Inflammatory macrophage treated with lipopolysaccharide for 1 hour (primary cell): ENCODE data around the gene MTA2.

Experiments
- DNase-seq, 2 donors: peaks; one replicate each; pipeline ENCODE4 v3.0.0-alpha.2; 2020 to 2022

Gene MTA2

GRCh38 chr11:62612366-62613290, 11.0 kb upstream of the MTA2 start, which contains the start of the genes EML3 and ROM1:
Gene EML3 (minus strand): TSS chr11:62612775. CDS start chr11:62612457, 318 bp downstream.
Gene ROM1 (plus strand): TSS chr11:62613257. CDS start chr11:62613282, 25 bp downstream.
- peak; percentile 68 to 80 for DNase-seq

DNA sequence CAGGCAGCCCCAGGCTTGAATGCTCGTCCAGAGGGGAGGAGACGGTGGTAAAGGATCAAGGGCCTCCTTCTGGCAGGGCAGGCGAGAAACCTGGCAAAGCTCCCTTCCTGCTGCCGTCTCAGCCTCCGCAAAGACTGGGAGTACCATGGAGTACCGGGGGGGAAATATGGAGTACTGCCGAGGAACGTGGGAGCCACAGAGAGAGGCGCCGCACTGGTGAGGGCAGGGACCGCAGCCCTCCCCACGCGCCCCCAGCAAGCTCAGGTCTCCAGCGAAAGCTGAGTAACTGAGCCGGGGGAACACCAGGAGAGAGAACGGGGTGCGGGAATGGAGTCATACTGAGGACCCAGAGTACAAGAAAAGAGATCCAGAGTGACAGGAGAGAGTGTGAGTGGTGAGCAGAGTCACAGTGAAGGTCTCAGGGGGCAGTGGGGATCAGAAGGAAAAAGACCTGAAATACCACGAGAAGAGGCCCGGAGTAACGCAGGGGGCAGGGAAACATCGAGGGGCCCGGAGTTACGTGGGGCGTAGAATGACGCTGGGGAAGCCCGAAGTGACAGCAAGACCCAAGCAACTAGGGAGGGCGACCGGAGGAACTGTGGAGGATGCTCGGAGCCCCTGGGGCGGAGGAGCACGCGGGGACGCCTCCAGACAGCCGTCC, 10.2 kb upstream of the MTA2 start:
- peak; percentile 55 to 67 for DNase-seq

- DNase-seq, result no peak
Observed at GRCh38 chr11:62610814-62611704, 9.4 kb upstream of the MTA2 start.

DNA sequence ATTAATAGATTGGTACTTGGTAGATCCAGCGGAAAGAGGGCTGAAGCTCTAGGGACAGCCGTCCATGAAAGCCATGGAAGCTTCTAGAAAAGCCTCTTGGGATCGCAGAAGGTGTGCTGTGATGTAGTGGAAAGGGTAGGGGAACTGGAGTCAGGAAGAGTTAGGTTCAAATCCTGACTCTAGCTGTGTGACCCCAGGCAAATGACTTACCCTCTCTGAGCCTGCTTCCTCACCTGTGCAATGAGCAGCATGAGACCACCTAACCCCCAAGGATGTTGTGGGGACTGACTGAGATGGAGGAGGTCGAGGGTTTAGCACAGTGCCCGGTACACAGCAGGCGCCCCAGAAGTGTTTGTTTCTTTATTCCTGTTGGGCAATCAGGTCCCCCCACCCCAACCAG, 8.7 kb upstream of the MTA2 start:
- no peak for DNase-seq

DNA sequence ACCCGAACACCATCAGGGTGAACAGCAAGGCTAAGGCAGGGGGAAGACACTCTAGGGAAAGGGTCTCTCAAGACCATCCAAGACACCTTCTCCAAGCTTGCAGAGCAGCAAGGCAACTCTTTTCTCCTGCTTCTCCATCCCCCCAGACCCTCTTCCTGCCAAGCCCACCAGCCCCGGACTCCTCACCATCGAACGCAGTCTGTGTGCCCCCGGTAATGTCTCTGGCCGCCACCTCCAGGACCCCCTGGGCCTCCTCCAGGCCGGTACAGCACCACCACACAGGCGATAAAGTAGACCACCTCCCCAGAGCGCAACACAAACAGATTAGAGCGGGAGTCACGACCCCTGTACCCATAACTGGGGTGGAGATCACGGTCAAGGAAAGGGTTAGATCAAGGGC, 7.1 kb upstream of the MTA2 start:
- DNase-seq, result no peak

DNA sequence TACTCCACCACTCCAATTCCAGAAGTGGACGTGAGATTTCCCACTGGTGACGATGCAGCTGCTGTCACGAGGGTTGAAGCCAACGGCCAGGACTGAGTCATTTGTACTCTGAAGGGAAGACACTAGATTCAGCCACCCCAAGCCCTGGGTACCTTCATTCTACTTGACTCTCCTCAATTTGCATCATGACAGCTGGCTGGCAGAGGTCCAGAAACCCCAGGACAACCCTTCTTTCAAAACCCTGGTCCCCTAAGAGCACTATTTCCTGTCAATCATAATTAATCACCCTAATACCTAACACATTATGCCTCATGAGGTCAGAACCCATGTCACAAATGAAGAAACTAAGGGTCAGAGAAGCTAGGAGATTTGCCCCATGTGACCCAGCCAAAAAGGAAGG, 6.0 kb upstream of the MTA2 start:
- DNase-seq, result peak; percentile 59 to 64

- no peak for DNase-seq
Observed at GRCh38 chr11:62605902-62606301, 4.2 kb upstream of the MTA2 start.

DNA sequence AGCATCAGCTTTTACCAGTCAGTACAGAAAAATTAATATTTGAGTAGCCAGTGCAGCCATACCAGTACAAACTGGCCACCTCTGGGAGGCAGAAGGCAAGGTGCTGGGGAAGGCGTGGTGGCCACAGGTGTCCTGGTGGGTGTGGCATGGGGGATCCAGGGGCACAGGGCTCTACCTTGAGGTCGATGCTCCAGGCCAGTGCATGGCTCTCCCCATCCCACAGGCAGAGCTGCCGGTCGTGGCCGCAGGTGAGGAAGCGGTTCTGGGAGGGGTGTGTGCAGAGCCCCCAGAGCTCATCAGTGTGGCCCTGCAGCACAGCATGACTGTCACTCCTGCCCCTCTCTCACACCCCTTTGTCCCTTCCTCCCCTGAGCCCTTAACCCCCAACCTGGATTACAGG, 3.8 kb upstream of the MTA2 start:
- DNase-seq, result no peak

- DNase-seq, result no peak
Observed at GRCh38 chr11:62604460-62605120, 2.9 kb upstream of the MTA2 start.

DNA sequence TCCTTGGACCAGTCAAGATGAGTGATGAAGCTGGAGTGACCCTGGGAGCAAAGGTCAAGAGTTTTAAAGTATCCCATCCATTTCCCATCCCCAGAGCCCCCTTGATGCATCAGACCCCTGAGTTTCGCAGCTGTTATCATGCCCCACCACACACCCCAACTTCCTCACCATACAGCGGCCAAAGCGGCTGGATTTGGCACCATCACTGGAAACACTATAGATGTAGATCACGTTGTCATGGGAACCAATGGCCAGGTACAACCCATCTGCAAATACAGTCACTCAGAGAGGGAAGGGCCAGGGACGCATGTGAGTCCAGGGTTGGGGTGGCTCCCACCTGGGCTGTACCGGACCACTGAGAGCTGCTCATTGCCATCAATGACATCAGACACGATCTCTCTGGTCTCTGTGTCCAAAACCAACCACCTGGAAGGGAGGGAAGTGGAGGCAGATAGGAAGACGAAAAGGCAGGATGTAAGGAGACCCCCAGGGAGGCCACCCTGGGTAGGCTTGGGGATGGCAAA, 2.2 kb upstream of the MTA2 start:
- DNase-seq, result no peak

DNA sequence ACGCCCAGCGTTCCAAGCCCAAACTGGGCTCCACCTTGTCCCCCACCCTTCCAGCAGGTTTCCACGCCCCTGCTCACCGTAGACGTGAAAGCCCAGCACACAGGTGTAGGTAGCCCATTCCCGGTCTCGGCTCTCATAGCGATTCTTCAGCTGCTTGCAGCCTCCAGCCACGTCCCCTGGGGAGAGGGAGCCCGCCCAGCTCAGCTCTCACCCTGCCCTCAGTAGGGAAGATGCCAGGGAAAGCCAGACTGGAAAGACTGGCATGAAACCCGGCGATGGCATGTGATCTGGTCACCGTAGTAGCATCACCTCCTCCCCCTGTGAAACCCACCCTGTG, 1.4 kb upstream of the MTA2 start:
- no peak for DNase-seq

DNA sequence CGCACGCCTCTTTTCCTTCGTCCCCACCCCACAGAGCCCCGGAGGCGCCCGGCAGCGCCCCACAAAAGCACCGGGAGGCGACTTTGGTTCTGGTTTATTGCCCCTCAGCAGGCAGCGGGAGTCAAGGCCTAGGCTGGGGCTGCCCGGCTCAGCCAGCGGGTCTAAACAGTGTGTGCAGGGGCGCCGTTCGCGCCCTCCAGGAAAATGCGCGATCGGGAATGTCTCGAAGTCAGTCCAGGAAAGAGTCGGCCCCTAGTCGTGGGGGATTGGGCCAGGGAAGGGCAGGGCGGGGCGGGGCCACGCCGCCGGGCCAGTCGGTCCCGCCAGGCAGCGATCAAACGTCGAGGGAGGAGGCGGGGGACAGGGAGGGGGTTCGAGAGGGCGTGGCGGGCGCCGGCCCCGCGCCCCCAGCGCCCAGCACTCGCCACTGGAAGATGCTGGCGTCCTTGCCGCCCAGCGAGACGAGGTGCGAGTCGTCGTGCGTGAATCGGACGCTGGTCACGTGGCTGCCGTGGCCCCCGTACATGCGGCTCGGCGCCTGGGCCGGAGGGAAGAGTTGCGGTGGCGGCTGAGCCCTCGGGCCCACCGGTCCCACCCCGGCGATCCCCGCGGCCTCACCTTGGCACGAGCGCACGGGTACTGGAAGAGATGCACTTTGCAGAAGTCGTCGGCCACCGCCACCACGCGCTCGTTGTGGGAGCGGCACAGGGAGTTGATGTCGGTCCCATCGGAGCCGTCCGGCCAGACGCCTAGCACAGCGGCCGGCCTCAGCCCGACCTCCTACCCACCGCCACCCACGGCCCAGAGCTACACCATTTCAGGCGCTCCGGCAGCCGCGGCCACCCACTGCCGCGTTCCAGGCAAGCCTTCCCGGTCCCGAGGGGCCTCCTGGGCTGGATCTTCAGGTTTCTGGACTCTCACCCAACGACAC, 741 bp upstream of the MTA2 start:
- DNase-seq, result no peak

GRCh38 chr11:62601122-62601371, 618 bp downstream of the MTA2 start:
- DNase-seq, result peak in 1 of 2 donors; percentile 26

- DNase-seq, result no peak
Observed at GRCh38 chr11:62600367-62601121, 1.1 kb downstream of the MTA2 start.

DNA sequence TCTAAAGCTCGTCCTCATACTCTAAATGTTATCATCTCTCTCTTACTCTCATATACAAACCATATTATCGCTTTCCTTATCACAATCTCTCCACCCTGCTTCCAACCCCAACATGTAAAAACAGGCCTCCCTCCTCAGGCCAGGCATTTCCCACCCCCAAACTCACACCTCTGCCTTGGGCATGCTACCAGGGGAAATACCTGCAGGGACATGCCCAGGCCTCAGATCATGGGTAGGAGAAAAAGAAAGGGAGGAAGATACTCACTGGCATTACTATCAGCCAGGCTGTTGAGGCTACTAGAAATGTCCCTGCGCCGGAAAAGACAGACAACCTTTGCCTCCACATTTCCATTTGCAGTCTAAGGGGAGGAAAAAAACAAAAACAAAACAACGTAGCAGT, 1.8 kb downstream of the MTA2 start:
- no peak for DNase-seq

DNA sequence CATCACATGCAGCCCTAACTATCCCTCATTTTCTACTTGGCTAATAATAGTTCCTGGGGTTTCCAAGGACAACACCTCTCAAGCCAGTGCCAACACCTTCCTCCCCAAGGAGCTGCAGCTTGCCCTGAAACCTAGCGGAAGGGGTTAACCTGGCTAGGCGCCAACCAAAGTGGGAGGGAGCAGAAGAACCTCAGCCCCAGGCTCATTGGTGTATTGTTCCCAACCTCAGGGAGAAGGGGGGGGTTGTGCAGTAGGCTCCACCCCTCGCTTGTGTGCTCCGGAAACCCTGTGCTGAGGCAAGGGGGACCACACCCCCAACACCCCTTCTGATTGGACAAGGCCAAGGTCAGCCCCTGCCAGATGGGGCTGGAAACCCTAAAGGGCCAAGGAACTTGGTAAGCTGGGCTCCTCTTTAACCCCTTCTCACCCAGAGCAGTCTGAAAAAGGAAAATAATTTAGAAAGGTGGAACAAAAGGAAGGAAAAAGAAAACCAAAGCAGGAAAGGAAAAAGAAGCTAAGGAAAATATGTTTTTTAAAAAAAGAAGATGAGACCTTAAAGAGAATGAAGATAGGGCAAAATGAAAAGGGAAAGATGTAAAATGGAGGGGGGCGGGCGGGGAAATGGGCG, 2.5 kb downstream of the MTA2 start:
- DNase-seq, result peak; percentile 95 to 96

DNA sequence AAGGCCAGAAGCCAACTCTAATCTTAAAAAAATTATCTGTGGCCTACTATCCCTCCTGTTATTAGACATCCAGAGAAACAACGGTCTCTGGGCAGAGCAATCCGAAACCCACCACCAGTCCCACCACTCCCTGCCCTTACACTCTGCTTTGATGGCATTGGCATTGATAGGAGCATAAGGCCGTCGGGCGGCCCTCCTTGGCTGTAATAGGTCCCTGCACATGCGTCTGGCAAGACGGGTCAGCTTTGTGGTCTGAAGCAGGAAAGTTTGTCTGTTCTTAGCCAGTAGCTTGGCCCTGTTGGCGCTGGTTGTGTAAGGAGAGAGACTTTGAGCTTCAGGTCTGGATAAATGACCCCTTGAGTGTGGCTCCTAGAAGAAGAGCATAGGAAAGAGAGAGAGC, 6.5 kb downstream of the MTA2 start:
- DNase-seq, result no peak

GRCh38 chr11:62593434-62594044, 8.1 kb downstream of the MTA2 start:
- peak; percentile 75 to 92 for DNase-seq

- no peak for DNase-seq
Observed at GRCh38 chr11:62592989-62593421, 8.7 kb downstream of the MTA2 start.
